Spleen (tissue), 7 donors: ENCODE results near the gene BPIFA1.

ENCODE experiments used
- POLR2A ChIP-seq, 3 donors: fragments of 450-650 bp; IDR thresholded peaks; one replicate each; pipeline ENCODE4 v1.5.1; 2017; ENCODE audit warnings: antibody characterized with exemption in 3 of 3, mild to moderate bottlenecking in 1 of 3
- POLR2AphosphoS5 ChIP-seq, 3 donors: sonication (generic); formaldehyde crosslinking; IDR thresholded peaks; one replicate each; pipeline ENCODE4 v1.5.1; 2017; ENCODE audit warnings: antibody characterized with exemption in 3 of 3
- TF ChIP-seq, protein P1 (sequence below), 11 experiments: fragments of 200-600 bp in 7 of 11; fragments of 450-650 bp in 4 of 11; sonication (generic) in 4 of 11; IDR thresholded peaks in 8 of 11; conservative IDR thresholded peaks in 3 of 11; 1 replicate in 7 of 11; 2 replicates in 4 of 11; pipeline versions ENCODE4 v1.4.0 to v1.8.0; 2016 to 2021; ENCODE audit warnings: antibody characterized with exemption in 11 of 11, inconsistent platforms in 4 of 11, mild to moderate bottlenecking in 1 of 11
- donor health status: DM: no; HTN: no; CAD: no; lungs with moderate emphysema.
- donor health status: DM: no; HTN: no; CAD: no.
- donor health status: DM: no; HTN: no; CAD: no.

DNA sequence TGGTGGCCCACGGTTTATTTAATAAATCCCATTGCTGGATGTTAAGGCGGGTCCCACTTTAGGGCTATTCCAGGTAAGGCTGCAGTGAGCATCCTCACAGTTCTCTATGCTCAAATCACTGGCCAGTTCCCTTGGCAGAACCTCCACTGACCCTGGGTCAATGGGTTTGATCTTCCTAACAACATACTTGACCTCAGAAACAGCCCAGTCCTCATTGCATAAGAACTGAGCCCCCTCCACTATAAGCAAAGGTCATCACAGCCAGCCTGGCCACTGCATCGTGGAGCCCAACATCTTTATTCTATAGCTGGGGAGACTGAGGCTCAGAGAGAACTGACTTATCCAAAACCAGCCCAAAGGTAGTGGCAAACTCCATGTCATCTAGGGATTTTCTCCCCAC, 42.9 kb downstream of the BPIFA1 start:
- TF ChIP-seq POLR2A (IDR thresholded peaks at IDR 0.05), result no peak
- TF ChIP-seq, protein P1, sequence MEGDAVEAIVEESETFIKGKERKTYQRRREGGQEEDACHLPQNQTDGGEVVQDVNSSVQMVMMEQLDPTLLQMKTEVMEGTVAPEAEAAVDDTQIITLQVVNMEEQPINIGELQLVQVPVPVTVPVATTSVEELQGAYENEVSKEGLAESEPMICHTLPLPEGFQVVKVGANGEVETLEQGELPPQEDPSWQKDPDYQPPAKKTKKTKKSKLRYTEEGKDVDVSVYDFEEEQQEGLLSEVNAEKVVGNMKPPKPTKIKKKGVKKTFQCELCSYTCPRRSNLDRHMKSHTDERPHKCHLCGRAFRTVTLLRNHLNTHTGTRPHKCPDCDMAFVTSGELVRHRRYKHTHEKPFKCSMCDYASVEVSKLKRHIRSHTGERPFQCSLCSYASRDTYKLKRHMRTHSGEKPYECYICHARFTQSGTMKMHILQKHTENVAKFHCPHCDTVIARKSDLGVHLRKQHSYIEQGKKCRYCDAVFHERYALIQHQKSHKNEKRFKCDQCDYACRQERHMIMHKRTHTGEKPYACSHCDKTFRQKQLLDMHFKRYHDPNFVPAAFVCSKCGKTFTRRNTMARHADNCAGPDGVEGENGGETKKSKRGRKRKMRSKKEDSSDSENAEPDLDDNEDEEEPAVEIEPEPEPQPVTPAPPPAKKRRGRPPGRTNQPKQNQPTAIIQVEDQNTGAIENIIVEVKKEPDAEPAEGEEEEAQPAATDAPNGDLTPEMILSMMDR (IDR thresholded peaks at IDR 0.05 in 8 of 11, conservative IDR thresholded peaks at IDR 0.05 in 3 of 11), result no peak
- no peak for TF ChIP-seq POLR2AphosphoS5 (IDR thresholded peaks at IDR 0.05)
